ENCODE results near the gene LTBP3.
A peak's percentile ranks its signal among the peaks of the same experiment; 100 is the strongest.

The LTBP3 gene

GRCh38 chr11:65558002-65558929 lies at the start of gene LTBP3:
Gene LTBP3 (minus strand): TSS chr11:65558359. CDS start chr11:65557959, 400 bp downstream.
- peak; percentile 69 for DNase-seq (ENCODE audit: low read depth)

DNA sequence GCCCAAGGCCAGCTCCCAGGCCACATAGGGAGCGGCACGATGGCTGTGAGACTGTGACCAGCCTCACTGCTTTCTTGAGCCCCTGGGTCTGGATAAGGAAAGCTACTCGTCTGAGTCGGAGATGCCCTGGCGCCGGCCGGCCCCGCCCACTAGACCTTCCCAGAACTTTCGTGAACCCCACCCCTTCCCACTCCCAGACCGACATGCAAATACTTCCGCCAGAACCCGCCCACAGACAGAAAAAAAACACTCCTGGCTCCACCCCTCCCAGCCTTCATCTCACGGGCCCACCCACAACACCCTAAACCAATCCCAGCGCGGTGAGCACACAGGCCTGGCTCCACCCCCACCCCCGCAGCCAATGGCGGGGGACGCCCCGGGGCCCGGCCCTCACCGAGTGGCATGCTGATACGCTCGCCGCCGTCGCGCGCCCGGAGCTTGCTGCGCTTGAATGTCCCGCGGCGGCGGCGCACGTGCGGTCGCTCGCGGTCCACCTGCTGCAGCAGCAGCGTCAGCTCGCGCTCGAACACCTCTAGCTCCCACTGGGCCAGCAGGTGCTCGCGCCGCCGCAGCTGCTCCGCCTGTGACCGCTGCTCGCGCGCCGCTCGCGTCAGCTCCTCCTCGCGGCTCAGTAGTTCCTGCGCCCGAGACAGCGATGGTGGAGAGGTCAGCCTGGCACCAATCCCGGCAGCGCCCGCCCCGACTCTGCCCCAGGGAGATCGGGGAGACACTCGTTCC lies 48.9 kb upstream of the LTBP3 start:
- TF ChIP-seq MYC (IDR thresholded peaks at IDR 0.05; ENCODE audit: low read depth, low read length) (no peak), MAX (IDR thresholded peaks at IDR 0.05; ENCODE audit: low read depth, low read length) (no peak), POLR2A (IDR thresholded peaks at IDR 0.05; ENCODE audit: extremely low read depth, insufficient read length) (no peak)
- TF ChIP-seq, protein P1, sequence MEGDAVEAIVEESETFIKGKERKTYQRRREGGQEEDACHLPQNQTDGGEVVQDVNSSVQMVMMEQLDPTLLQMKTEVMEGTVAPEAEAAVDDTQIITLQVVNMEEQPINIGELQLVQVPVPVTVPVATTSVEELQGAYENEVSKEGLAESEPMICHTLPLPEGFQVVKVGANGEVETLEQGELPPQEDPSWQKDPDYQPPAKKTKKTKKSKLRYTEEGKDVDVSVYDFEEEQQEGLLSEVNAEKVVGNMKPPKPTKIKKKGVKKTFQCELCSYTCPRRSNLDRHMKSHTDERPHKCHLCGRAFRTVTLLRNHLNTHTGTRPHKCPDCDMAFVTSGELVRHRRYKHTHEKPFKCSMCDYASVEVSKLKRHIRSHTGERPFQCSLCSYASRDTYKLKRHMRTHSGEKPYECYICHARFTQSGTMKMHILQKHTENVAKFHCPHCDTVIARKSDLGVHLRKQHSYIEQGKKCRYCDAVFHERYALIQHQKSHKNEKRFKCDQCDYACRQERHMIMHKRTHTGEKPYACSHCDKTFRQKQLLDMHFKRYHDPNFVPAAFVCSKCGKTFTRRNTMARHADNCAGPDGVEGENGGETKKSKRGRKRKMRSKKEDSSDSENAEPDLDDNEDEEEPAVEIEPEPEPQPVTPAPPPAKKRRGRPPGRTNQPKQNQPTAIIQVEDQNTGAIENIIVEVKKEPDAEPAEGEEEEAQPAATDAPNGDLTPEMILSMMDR (IDR thresholded peaks at IDR 0.05; ENCODE audit: low read depth, low read length) = no peak
- no peak overlapping the region for H3K4me3 ChIP-seq (ENCODE audit: low read depth, low read length)
- DNase-seq (ENCODE audit: low read depth) = peak; percentile 39

More at GRCh38 chr11:65558002-65558929, at the start of gene LTBP3:
- H3K4me3 ChIP-seq (ENCODE audit: low read depth, low read length) = no peak within 1 kb of the TSS
- TF ChIP-seq MYC (IDR thresholded peaks at IDR 0.05; ENCODE audit: low read depth, low read length) (no peak), POLR2A (IDR thresholded peaks at IDR 0.05; ENCODE audit: extremely low read depth, insufficient read length) (no peak), MAX (IDR thresholded peaks at IDR 0.05; ENCODE audit: low read depth, low read length) (no peak)
- TF ChIP-seq, protein P1 (IDR thresholded peaks at IDR 0.05; ENCODE audit: low read depth, low read length) = no peak

GRCh38 chr11:65604258-65604657 lies 46.1 kb upstream of the LTBP3 start:
- DNase-seq (ENCODE audit: low read depth) = no peak
- no peak for TF ChIP-seq POLR2A (IDR thresholded peaks at IDR 0.05; ENCODE audit: extremely low read depth, insufficient read length)
- TF ChIP-seq MAX (IDR thresholded peaks at IDR 0.05; ENCODE audit: low read depth, low read length) = no peak
- TF ChIP-seq MYC (IDR thresholded peaks at IDR 0.05; ENCODE audit: low read depth, low read length) = no peak
- TF ChIP-seq, protein P1 (IDR thresholded peaks at IDR 0.05; ENCODE audit: low read depth, low read length) = no peak
- H3K4me3 ChIP-seq (ENCODE audit: low read depth, low read length) = no peak overlapping the region

GRCh38 chr11:65599955-65600246 lies 41.7 kb upstream of the LTBP3 start:
- H3K4me3 ChIP-seq (ENCODE audit: low read depth, low read length) = no peak overlapping the region
- DNase-seq (ENCODE audit: low read depth) = no peak
- no peak for TF ChIP-seq POLR2A (IDR thresholded peaks at IDR 0.05; ENCODE audit: extremely low read depth, insufficient read length)
- no peak for TF ChIP-seq MAX (IDR thresholded peaks at IDR 0.05; ENCODE audit: low read depth, low read length)
- TF ChIP-seq, protein P1 (IDR thresholded peaks at IDR 0.05; ENCODE audit: low read depth, low read length) = no peak
- TF ChIP-seq MYC (IDR thresholded peaks at IDR 0.05; ENCODE audit: low read depth, low read length) = no peak

GRCh38 chr11:65599216-65599954 lies 41.2 kb upstream of the LTBP3 start:
- DNase-seq (ENCODE audit: low read depth) = no peak
- H3K4me3 ChIP-seq (ENCODE audit: low read depth, low read length) = no peak overlapping the region
- TF ChIP-seq POLR2A (IDR thresholded peaks at IDR 0.05; ENCODE audit: extremely low read depth, insufficient read length) (no peak), MAX (IDR thresholded peaks at IDR 0.05; ENCODE audit: low read depth, low read length) (no peak), MYC (IDR thresholded peaks at IDR 0.05; ENCODE audit: low read depth, low read length) (no peak)
- TF ChIP-seq, protein P1 (IDR thresholded peaks at IDR 0.05; ENCODE audit: low read depth, low read length) = no peak
